Upper lobe of left lung (tissue), 4 donors: ENCODE measurements around the gene HCN3.

ENCODE experiments used
- CTCF ChIP-seq, 6 experiments: fragments of 450-650 bp in 4 of 6; fragments of 200-600 bp in 2 of 6; sonication (generic) in 2 of 6; IDR thresholded peaks; one replicate each; pipeline ENCODE4 v1.5.1; 2016 to 2019; ENCODE audit warnings: antibody characterized with exemption in 6 of 6
- EP300 ChIP-seq, 4 donors: sonication (generic); formaldehyde crosslinking; IDR thresholded peaks; one replicate each; pipeline ENCODE4 v1.5.1; 2017; ENCODE audit warnings: antibody characterized with exemption in 4 of 4, control low read depth in 2 of 4
- POLR2A ChIP-seq, 4 donors: fragments of 450-650 bp; IDR thresholded peaks; one replicate each; pipeline ENCODE4 v1.5.1; 2016 to 2017; ENCODE audit warnings: antibody characterized with exemption in 4 of 4, mild to moderate bottlenecking in 2 of 4
- POLR2AphosphoS5 ChIP-seq, 2 donors: sonication (generic); formaldehyde crosslinking; IDR thresholded peaks; one replicate each; pipeline ENCODE4 v1.5.1; 2017; ENCODE audit warnings: antibody characterized with exemption in 2 of 2

GRCh38 chr1:155319536-155319935, 42.3 kb downstream of the HCN3 start:
- TF ChIP-seq CTCF (IDR thresholded peaks at IDR 0.05) (no peak), POLR2A (IDR thresholded peaks at IDR 0.05) (no peak), POLR2AphosphoS5 (IDR thresholded peaks at IDR 0.05) (no peak), EP300 (IDR thresholded peaks at IDR 0.05) (no peak)
